ENCODE results near the gene PLPP2. TPM values are rescaled to one million over a fixed set of nuclear protein-coding genes. Genes with fewer than 3 reads are reported as not detected.
A peak's percentile ranks its signal among the peaks of the same experiment; 100 is the strongest.

PLPP2 gene
- 6.3 TPM for polyA plus RNA-seq (2013, experiment 1 of 2)
- 4.1 TPM for polyA plus RNA-seq (2013, experiment 2 of 2)

DNA sequence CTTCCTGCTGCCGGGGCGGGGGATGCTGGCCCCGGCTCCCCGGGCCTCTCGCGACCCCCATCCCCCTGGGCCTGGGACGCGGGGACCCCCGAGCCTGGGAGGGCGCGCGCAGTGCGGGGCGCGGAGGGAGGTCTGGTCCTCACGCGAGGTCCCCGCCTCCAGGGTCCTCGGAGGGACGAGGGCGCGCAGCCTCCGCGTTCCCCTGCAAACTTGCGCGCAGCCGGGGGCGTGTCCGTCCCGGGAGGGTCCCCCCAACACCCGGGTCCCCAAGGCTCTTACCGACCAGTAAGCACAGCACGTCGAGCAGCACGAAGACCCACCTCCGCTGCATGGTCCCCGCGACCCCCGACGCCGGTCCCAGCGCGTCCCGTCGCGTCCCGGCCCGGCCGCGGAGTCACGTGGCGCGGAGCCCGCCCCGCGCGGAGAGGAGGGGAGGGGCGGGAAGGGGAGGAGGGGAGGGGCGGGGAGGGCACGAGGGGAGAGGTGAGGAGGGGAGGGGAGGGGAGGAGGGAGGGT lies at the start of gene PLPP2:
PLPP2 (minus strand) TSS at position 398 of the 516 bp plus-strand sequence; CDS start at position 331, 67 bp downstream.
- Histone ChIP-seq H3K27ac (ENCODE audit: low read depth, low read length, severe bottlenecking) (no peak within 1 kb of the TSS), H3K36me3 (ENCODE audit: control insufficient read depth, insufficient read depth, low read length) (no peaks in the 10 kb centered on the region), H3K9me3 (ENCODE audit: control insufficient read depth, low read length) (no peaks in the 10 kb centered on the region), H3K4me1 (ENCODE audit: control insufficient read depth, insufficient read depth, low read length, poor library complexity, severe bottlenecking) (peaks cover 12% of the 10 kb centered on the region), H3K4me3 (ENCODE audit: extremely low read depth, insufficient read depth, low read length, poor library complexity, severe bottlenecking) (peak within 1 kb of the TSS; percentile 37)
- 3 to 6% methylated on average over 26 to 28 of the region's 60 CpGs for WGBS, 2 experiments (ENCODE audit: insufficient coverage in 2 of 2)

DNA sequence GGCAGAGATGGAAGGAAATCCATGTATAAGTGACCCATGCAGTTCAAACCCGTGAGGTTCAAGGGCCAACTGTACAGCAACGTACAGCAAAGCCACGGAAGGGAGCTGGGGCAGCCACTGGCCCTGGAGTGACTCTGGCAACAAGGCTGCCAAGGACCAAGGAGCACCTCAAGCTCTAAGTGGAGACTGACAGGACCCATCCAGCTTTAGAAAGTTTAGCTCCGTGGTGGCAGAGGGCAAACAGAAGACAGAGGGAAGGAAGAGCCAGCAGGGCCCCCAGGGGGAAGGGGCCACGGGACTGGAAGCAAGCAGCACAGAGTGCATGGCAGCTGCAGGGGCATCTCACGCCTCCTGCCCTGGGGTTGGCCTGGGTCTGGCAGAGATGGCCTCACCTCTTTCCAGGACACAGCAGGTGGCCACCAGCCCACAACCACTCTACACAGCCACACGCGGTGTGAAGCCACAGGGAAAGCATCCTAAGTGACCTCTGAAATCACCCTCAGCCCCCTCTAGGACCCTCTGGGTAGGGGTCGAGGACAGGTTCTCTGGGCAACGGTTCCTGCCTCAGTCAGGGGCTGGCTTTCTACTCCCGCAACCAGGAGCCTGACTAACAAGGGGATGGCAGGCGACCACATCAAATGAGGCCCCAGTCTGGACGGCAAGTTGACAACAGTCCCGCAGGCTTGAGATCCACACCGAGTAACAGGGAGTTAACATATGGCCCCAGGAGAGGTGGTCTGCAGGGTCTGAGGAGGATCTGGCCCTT lies 49.6 kb upstream of the PLPP2 start:
- H3K9me3 ChIP-seq (ENCODE audit: control insufficient read depth, low read length): peaks cover 6% of the 10 kb centered on the region
- WGBS, 2 experiments (ENCODE audit: insufficient coverage in 2 of 2): 90 to 91% methylated on average over 13 to 14 of the region's 15 CpGs
- H3K27ac ChIP-seq (ENCODE audit: low read depth, low read length, severe bottlenecking): no peak overlapping the region
- no peak overlapping the region for H3K4me3 ChIP-seq (ENCODE audit: extremely low read depth, insufficient read depth, low read length, poor library complexity, severe bottlenecking)
- H3K4me1 ChIP-seq (ENCODE audit: control insufficient read depth, insufficient read depth, low read length, poor library complexity, severe bottlenecking): peaks cover 16% of the 10 kb centered on the region
- peaks cover 46% of the 10 kb centered on the region for H3K36me3 ChIP-seq (ENCODE audit: control insufficient read depth, insufficient read depth, low read length)

DNA sequence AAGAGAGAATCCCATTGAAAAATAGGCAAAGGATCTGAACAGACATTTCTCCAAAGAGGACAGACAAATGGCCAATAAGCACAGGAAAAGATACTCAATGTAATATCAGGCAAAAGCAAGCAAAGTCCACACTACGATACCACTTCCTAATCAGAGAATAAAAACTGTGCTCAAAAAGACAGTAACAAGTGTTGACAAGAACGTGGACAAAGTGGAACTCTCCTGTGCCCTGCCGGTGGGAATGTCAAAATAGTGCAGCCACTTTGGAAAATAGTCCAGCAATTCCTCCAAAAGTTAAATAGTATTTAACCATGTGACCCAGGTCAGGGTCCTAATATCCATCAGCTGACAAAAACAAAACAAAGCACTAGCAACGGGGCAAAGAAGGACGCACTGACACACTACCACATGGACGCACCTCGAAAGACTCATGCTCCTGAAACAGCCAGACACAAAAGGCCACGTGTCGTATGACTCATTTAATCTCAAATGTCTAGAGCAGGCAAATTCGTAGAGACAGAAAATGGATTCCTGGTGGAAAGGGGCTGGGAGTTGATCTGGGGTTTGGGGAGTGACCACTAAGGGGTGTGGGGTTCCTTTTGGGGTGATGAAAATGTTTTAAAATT lies 48.2 kb upstream of the PLPP2 start:
- Histone ChIP-seq H3K27ac (ENCODE audit: low read depth, low read length, severe bottlenecking) (no peak overlapping the region), H3K4me3 (ENCODE audit: extremely low read depth, insufficient read depth, low read length, poor library complexity, severe bottlenecking) (no peak overlapping the region), H3K9me3 (ENCODE audit: control insufficient read depth, low read length) (no peaks in the 10 kb centered on the region), H3K36me3 (ENCODE audit: control insufficient read depth, insufficient read depth, low read length) (peaks cover 59% of the 10 kb centered on the region), H3K4me1 (ENCODE audit: control insufficient read depth, insufficient read depth, low read length, poor library complexity, severe bottlenecking) (peaks cover 28% of the 10 kb centered on the region)
- WGBS, 2 experiments (ENCODE audit: insufficient coverage in 2 of 2): 92 to 93% methylated on average over 10 of the region's 10 CpGs

DNA sequence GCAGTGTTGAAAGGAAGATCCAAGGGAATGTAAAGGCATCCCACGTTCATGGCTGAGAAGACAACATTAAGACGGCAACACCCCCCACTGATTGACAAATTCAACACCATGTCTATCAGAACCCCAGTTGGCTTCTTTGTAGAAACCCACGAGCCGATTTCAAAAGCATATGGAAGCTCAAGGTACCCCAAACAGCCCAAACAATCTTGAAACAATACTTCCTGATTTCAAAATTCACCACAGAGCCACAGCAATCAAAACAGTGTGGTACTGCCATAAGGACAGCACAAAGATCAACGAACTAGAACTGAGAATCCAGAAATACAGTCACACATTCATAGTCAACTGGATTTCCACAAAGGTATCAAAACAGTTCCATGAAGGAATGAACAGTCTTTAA lies 47.2 kb upstream of the PLPP2 start:
- peaks cover 27% of the 10 kb centered on the region for H3K4me1 ChIP-seq (ENCODE audit: control insufficient read depth, insufficient read depth, low read length, poor library complexity, severe bottlenecking)
- H3K4me3 ChIP-seq (ENCODE audit: extremely low read depth, insufficient read depth, low read length, poor library complexity, severe bottlenecking): no peak overlapping the region
- H3K9me3 ChIP-seq (ENCODE audit: control insufficient read depth, low read length): no peaks in the 10 kb centered on the region
- no peak overlapping the region for H3K27ac ChIP-seq (ENCODE audit: low read depth, low read length, severe bottlenecking)
- WGBS, 2 experiments (ENCODE audit: insufficient coverage in 2 of 2): 100% methylated on average over 2 to 4 of the region's 5 CpGs
- peaks cover 65% of the 10 kb centered on the region for H3K36me3 ChIP-seq (ENCODE audit: control insufficient read depth, insufficient read depth, low read length)

DNA sequence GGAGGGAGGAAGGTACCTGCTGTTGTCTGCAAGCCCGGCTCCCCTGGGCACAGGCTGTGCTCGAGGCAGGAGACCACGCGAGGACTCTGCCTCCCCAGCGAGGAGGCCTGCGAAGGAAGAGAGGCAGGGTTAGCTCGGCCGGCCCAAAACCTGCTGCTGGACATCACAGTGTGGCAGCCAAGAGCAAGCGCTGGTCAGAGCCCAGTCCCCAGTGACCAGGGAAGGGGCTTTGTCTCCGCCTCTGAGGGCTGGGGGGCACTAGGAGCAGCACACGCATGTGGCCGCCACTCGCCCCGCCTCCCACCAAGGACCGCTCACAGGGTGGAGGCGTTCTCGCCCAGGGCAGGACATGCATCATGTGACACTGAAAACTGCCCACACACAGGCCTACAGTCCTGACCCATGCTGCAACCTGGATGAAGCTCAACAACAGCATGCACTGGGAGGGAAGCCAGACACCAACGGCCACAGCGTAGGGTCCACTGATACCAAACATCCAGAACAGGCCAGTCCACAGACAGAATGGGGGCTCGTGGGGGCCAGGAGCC lies 44.9 kb upstream of the PLPP2 start:
- WGBS, 2 experiments (ENCODE audit: insufficient coverage in 2 of 2): 95 to 96% methylated on average over 16 to 19 of the region's 20 CpGs
- Histone ChIP-seq H3K27ac (ENCODE audit: low read depth, low read length, severe bottlenecking) (no peak overlapping the region), H3K4me1 (ENCODE audit: control insufficient read depth, insufficient read depth, low read length, poor library complexity, severe bottlenecking) (peaks cover 13% of the 10 kb centered on the region), H3K4me3 (ENCODE audit: extremely low read depth, insufficient read depth, low read length, poor library complexity, severe bottlenecking) (no peak overlapping the region), H3K36me3 (ENCODE audit: control insufficient read depth, insufficient read depth, low read length) (peaks cover 62% of the 10 kb centered on the region), H3K9me3 (ENCODE audit: control insufficient read depth, low read length) (no peaks in the 10 kb centered on the region)

DNA sequence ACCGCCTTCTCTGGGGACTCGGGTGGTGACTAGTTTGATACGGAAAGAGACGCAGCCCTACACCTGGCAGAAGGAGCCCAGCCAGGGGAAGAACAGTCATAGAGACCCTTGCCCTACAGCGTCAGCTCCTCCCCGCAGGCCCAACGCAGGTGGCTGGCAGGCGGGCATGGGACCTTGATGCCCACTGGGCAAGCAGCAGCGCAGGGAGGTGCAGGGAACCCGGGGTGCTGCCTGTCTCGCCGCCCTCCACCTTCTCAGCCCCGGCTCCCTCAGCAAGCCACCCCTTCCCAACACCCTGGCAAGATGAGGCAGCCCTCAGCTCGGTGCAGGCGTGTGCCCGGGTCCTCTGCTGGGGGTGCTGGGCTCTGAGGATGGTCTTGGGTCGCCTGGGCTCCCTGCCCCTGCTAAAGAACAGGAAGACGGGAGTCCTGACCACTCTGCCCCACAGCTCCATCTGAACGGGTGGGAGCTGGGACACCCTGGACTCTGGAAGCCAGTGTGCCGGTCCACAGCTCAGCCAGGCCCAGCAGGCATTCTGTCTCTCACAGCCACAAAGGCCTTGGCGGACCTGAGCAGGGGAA lies 44.4 kb upstream of the PLPP2 start:
- 93% methylated on average over 19 to 21 of the region's 21 CpGs for WGBS, 2 experiments (ENCODE audit: insufficient coverage in 2 of 2)
- Histone ChIP-seq H3K36me3 (ENCODE audit: control insufficient read depth, insufficient read depth, low read length) (peaks cover 63% of the 10 kb centered on the region), H3K4me3 (ENCODE audit: extremely low read depth, insufficient read depth, low read length, poor library complexity, severe bottlenecking) (no peak overlapping the region), H3K9me3 (ENCODE audit: control insufficient read depth, low read length) (no peaks in the 10 kb centered on the region), H3K4me1 (ENCODE audit: control insufficient read depth, insufficient read depth, low read length, poor library complexity, severe bottlenecking) (peaks cover 13% of the 10 kb centered on the region), H3K27ac (ENCODE audit: low read depth, low read length, severe bottlenecking) (no peak overlapping the region)

DNA sequence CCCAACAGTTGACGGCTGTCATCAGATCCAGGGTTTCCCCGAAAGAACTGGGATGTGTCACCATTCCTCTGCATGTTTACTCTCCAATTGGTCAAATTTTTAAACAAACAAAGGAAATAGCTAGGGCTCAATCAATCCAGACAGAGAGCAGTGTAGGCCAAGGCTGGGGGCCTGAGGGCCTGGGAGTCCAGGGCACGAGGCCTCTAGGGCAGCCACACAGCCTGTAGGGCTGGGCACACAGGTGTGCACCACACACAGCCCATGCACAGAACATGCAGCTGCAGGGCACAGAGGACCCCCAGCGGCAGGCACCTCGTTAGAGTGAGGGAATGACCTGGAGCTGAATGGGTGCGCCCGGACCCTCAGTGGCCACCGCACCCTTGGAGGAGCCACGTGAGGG lies 43.9 kb upstream of the PLPP2 start:
- Histone ChIP-seq H3K27ac (ENCODE audit: low read depth, low read length, severe bottlenecking) (no peak overlapping the region), H3K4me3 (ENCODE audit: extremely low read depth, insufficient read depth, low read length, poor library complexity, severe bottlenecking) (no peak overlapping the region), H3K9me3 (ENCODE audit: control insufficient read depth, low read length) (peaks cover under 1% of the 10 kb centered on the region), H3K36me3 (ENCODE audit: control insufficient read depth, insufficient read depth, low read length) (peaks cover 63% of the 10 kb centered on the region), H3K4me1 (ENCODE audit: control insufficient read depth, insufficient read depth, low read length, poor library complexity, severe bottlenecking) (peaks cover 13% of the 10 kb centered on the region)
- WGBS, 2 experiments (ENCODE audit: insufficient coverage in 2 of 2): 82 to 98% methylated on average over 8 to 9 of the region's 9 CpGs

DNA sequence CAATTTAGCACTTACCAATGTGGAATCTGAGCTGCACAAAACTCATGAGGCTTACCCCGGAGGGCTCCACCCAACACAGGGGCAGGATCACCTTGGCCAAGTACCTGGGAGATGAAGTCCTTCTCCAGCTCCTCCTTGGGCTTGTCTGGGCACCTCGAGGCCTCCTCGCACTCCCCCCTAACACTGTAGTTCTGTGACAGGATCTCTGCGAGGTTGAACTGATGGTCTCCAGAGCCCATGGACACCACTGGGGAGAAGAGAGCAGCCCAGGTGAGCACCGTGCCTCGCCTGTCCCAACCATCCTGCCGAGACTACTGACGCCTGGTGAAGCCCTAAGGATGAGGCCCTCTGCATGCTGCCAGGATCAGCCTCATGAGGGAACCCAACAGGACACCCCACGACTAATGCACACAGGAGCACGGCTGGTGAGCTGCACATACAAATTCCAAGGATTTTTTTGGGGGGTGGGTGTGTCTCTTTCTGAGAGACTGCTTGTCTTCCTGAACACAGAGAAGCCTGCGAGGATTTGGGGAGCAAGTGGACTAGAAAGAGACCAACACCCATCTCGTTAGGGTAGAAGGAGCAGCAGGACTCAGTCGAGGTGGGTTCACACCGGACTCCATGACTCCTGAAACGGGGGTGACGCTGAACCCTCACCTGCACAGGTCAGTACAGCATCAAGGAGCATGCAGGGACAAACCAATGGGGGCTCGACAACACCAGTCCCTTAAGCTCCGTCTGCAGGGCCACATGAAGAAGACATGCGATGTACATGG lies 43.3 kb upstream of the PLPP2 start:
- WGBS, 2 experiments (ENCODE audit: insufficient coverage in 2 of 2): 96 to 98% methylated on average over 16 to 19 of the region's 19 CpGs

DNA sequence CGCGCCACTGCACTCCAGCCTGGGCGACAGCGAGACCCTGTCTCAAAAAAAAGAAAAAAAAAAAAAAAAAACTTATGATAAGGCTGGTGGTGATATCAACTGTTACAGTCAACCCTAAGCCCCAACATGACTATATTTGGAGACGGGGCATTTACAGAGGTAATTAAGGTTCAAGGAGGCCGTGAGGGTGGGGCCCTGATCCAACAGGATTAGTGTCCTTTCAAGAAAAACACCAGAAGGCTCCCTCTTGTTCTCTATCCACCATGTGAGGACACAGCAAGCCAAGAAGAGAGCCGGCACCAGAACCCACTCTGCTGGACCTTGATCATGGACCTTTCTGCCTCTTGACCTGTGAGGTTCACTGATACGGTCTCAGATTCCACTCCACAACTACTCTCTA lies 39.3 kb upstream of the PLPP2 start:
- 93 to 96% methylated on average over 3 to 4 of the region's 8 CpGs for WGBS, 2 experiments (ENCODE audit: insufficient coverage in 2 of 2)
- H3K9me3 ChIP-seq (ENCODE audit: control insufficient read depth, low read length): peaks cover 25% of the 10 kb centered on the region
- peaks cover 85% of the 10 kb centered on the region for H3K36me3 ChIP-seq (ENCODE audit: control insufficient read depth, insufficient read depth, low read length)
- H3K4me3 ChIP-seq (ENCODE audit: extremely low read depth, insufficient read depth, low read length, poor library complexity, severe bottlenecking): no peak overlapping the region
- peaks cover 12% of the 10 kb centered on the region for H3K4me1 ChIP-seq (ENCODE audit: control insufficient read depth, insufficient read depth, low read length, poor library complexity, severe bottlenecking)
- H3K27ac ChIP-seq (ENCODE audit: low read depth, low read length, severe bottlenecking): no peak overlapping the region

More for the DNA sequence above, 43.3 kb upstream of the PLPP2 start:
- peaks cover 4% of the 10 kb centered on the region for H3K9me3 ChIP-seq (ENCODE audit: control insufficient read depth, low read length)
- peaks cover 63% of the 10 kb centered on the region for H3K36me3 ChIP-seq (ENCODE audit: control insufficient read depth, insufficient read depth, low read length)
- H3K4me1 ChIP-seq (ENCODE audit: control insufficient read depth, insufficient read depth, low read length, poor library complexity, severe bottlenecking): peaks cover 13% of the 10 kb centered on the region
- no peak overlapping the region for H3K4me3 ChIP-seq (ENCODE audit: extremely low read depth, insufficient read depth, low read length, poor library complexity, severe bottlenecking)
- H3K27ac ChIP-seq (ENCODE audit: low read depth, low read length, severe bottlenecking): no peak overlapping the region

DNA sequence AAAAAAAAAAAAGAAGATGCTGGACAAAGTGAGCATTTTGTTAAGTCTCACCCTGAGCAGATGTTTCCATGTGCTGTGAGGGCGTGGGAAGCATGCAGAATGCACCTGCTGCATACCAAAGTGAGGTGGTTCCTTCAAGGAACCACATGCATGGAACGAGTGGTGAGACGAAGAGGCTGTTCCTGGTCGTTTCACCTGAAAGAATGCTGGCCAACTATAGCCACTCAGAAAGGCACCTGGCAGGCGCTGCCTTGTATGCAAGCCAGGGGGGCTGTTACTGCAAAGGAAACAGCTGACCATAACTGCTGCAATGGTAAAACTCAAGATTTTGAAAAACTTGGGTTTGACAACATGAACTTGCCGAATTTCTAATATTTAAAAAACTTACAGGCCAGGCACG lies 38.7 kb upstream of the PLPP2 start:
- Histone ChIP-seq H3K9me3 (ENCODE audit: control insufficient read depth, low read length) (peaks cover 25% of the 10 kb centered on the region), H3K27ac (ENCODE audit: low read depth, low read length, severe bottlenecking) (no peak overlapping the region), H3K4me1 (ENCODE audit: control insufficient read depth, insufficient read depth, low read length, poor library complexity, severe bottlenecking) (peaks cover 6% of the 10 kb centered on the region), H3K36me3 (ENCODE audit: control insufficient read depth, insufficient read depth, low read length) (peaks cover 86% of the 10 kb centered on the region), H3K4me3 (ENCODE audit: extremely low read depth, insufficient read depth, low read length, poor library complexity, severe bottlenecking) (no peak overlapping the region)
- 94 to 96% methylated on average over 7 of the region's 7 CpGs for WGBS, 2 experiments (ENCODE audit: insufficient coverage in 2 of 2)
